ENCODE data around the gene MOGAT2.
A peak's percentile ranks its signal among the peaks of the same experiment; 100 is the strongest.

The MOGAT2 gene

DNA sequence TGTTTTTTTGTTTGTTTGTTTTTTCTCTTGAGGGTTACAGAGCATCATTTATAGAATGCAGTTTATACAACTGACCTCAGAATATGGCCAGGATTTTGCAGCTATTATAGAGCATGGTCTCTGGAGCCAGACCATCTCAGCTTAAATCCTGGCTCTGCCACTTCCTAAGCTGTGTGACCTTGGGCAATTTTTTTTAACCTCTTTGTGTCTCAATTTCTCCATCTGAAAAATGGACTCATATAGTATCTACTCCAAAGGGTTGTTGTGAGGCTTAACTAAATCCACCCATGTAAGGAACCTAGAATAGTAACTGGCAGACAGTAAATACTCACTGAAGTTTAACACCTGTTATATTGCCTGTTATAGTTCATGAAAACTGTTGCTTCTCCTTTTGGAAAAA is 42.6 kb downstream of the MOGAT2 start:
- no peak for DNase-seq

DNA sequence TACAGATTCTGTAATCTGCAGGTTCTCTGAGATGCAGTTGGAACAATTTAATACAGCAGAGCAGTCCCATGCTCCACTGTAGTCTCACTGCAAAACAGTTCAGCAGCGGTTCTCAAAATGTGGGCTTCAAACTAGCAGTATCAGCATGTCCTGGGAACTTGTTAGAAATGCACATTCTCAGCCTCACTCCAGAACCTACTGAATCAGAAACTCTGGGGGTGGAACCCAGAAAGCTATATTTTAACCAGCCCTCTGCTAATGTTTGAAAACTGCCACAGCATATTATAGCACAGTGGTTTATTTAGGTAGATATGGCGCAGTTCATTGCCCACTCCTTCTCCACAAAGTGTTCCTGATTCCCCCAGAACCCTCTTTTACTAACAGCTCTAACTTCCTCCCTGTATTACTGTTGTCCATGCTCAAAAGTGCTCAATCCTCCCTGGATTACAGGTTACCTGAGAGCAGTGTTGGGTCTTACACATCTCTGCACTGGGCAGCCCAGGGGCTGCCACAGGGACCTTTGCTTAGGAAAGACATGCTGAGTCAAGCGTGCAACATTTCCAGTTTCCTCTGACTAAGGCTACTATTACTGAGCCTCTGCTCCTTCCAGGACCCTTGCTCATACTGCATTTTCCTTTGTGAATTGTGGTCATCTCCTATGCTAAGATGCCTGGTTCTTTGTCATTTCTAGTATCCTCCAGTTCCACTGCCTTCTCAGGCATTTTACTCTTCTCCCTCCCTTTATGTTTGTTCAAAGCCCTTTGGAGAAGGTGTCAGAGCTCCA is 43.3 kb downstream of the MOGAT2 start:
- no peak for DNase-seq

DNA sequence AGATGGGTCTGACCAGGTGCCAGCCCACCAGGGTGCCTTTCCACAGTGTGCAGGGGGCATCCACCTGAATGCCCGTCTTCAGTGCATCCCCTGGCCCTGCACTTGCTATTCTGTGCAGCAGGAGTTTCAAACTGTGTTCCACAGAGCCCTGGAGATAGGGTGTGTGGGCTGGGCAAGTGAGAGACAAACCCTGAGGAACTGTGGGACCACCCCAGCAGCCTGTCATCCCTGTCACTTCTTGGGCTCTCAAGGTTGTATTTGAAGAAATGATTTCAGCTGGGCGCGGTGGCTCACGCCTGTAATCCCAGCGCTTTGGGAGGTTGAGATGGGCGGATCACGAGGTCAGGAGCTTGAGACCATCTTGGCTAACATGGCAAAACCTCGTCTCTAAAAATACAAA is 44.5 kb downstream of the MOGAT2 start:
- DNase-seq: no peak

DNA sequence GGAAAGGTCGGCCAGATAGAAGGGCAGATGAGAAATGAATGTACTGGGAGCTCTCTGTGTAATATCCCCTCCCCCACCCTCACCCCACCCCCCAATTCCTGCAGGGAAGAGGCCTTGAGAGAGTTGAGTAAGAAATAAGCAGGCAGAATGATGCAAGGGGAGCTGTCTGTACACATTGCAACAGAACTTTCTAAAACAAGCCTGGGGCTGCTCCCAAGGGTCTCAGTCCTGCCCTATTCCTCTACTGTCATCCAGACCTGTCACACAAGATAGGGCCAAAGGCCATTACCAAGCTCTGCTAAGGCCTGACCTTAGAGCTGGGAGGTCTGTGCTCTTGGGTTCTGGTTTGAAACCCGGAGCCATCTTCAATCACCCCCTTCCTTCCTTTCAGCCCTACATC is 45.2 kb downstream of the MOGAT2 start:
- no peak for DNase-seq

DNA sequence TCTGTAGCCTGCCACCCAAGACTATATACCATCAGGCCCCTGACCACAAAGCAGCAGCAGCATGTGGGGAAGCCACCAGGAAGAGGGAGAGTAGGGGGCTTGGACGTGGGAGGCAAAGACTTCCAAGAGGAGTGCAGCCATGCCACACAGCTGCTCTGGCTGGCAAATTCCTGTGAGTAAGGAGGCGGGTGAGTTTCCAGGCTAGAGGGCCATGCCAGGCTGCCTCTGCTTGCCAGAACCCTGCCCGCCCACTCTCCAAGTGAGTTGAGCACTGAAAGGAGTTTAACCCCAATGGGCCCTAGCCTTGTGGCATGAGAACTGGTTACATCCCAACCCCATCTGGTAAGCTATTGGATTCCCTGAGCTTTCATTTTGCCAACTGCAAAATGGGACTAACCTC is 46.2 kb downstream of the MOGAT2 start:
- no peak for DNase-seq

DNA sequence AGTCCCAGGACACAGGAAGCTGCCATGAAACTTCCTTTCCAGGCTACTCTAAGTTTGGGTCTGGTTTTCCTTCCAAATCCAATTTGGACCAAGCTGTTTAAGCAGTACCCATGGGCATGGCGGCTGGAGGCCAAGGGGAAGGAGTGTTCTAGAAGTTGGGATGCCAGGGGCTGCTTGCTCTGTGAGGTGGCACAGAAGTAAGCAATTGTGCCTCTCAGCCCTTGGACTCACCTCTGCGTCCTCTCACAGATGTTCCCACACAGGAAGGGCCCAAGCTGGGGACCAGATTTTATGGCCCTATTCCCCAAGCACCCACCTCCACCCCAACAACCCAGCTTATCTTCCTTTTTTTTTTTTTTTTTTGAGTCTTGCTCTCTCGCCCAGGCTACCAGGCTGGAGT is 47.5 kb downstream of the MOGAT2 start:
- DNase-seq: no peak

DNA sequence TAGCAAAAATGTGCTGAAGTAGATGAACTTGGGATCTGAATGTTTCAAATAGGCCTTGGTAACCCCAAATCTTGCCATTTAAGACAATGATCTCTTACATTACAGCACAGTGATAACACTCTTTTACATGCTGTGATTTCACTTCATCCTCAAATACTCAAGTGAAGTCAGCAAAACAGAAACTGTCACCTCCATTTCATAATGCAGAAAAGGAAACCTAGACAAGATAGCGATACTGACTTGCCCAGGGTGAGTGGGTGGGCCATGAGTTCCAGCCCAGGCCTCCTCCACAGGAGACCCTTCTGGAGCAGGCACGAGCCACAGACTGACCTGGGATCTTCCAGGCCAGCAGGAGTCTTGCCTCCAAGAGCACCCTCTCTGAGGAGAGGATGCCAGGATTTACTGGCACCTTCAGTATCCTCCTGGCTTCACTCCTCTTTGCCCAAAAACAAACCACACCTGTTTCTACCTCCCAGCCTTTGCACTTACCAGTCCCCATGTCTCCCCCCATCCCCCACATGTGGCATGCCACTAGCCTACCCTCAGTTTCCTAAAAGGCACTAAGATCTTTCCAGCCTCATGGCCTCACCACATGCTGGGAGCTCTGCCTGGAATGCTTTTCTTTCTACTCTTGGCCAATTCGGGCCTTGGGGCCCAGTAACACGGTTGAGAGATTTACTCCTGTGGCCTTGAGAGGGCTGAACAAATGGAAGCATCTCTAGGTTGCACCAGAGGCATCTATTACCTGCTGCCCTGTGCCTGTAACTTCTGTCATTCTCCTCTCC is 49.0 kb downstream of the MOGAT2 start:
- no peak for DNase-seq

DNA sequence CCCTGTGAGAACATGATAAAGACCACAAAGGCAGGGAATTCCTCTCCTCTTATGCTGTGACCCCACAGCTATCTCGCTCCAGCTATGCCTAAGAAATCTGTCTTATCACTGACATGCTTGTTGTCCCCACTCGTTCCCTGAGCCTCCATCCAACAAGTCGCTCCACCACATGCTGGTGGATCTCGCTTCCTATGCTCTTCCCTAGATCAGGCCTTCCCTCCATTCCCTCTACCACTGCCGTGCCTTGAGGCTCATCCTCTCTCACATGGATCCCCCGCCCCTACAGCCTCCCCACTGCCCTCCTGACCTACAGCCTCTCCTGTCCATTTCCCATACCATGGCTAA is 49.6 kb downstream of the MOGAT2 start:
- DNase-seq: no peak

DNA sequence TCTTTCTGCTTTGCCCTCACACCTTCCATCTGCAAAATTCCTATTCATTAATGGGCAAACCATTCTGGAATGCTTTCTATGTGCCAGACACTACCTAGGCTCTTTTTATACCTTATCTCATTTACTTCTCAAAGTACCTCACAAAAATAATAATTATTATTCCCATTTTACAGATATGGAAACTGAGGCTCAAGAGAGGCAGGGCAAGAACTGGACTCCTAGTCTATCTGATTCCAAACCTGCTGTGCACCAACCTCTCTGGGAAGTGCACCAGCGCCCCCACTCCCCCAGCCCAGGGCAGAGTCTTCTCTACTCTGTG is 50.1 kb downstream of the MOGAT2 start:
- no peak for DNase-seq

DNA sequence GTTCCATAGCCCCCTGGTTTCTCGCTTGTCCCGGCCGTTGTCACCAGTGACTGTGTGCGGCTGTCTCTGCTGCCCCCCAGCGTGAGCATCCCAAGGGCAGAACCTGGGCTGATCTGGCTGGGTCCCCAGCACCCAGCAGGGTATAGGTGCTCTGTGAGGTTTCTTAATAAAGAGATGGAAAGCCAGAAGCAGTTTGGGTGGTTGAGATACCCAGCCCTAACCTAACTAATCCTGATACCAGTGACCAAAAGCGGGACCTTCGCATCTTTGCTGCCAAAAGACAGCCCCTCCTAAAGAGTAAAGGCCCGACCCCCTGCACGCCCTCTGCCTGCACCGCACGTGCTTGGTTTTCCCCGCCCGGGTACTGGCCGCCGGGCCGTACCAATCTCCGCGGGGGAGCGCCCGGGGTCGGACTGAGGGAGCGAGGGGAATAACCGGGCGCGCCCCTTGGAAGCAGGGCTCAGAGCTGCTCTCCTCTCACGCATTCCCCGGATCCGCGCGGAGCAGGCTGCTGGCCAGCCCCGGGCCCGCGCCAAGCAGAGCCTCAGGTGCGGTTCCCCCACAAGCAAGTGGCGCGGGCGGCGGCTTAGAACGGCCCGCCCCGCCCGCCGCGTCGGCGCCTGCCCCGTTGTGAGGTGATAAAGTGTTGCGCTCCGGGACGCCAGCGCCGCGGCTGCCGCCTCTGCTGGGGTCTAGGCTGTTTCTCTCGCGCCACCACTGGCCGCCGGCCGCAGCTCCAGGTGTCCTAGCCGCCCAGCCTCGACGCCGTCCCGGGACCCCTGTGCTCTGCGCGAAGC is 50.7 kb downstream of the MOGAT2 start, which contains the start of gene DGAT2:
Gene DGAT2, plus strand, starts transcription at position 667 of the 797 bp plus-strand sequence. CDS start 214 bp downstream, outside the sequence.
- peak; percentile 85 for DNase-seq

DNA sequence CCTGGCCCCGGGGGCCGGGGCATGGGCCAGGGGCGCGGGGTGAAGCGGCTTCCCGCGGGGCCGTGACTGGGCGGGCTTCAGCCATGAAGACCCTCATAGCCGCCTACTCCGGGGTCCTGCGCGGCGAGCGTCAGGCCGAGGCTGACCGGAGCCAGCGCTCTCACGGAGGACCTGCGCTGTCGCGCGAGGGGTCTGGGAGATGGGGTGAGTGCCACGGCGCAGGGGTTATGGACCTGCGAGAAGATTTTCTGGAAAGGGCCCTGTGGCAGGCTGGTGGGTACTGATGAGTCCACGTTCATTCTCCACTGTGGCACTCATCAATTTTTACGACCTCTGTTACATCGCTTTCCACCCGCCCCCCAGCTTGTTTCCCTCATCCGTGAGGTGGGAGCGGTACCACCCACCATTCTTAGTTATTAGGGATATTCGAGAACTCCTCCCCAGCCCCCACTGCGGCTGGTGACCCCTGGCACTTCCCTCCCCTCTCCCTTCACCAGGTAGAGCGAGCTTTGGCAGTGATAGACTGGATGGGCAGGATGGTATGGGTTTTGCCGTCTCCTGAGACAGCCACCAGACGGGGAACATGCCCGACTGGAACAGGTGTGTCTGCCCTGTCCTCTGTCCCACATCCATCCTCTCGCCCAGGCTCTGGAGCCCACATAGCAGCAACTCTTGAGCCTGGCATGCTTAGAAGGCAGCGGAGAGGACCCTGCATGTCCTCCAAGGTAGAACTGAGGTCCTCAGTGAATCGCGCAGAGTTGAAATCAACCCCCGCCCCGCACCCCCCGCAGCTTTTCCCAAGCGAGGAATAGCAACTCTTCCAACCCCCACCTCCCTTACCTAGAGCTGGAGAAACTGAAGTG is 51.5 kb downstream of the MOGAT2 start:
- no peak for DNase-seq

DNA sequence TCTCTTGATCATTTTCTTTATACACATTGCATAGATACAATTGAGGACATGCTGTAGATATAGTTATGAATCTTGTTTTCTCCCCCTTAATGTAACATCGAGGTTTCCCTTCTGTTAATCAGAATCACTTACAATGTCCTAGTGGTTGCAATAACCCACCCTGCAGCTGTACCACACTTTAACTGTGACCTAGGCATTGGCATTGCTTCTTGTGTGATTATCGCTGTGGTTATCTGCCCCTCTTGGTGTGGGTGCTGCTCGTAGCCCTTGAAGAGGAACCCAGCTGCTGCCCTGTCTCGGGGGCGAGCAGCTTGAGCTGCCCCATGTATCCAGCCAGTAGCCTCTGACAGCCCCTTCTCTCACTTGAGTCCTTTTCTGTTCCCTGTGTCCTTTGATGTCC is 52.5 kb downstream of the MOGAT2 start:
- no peak for DNase-seq

DNA sequence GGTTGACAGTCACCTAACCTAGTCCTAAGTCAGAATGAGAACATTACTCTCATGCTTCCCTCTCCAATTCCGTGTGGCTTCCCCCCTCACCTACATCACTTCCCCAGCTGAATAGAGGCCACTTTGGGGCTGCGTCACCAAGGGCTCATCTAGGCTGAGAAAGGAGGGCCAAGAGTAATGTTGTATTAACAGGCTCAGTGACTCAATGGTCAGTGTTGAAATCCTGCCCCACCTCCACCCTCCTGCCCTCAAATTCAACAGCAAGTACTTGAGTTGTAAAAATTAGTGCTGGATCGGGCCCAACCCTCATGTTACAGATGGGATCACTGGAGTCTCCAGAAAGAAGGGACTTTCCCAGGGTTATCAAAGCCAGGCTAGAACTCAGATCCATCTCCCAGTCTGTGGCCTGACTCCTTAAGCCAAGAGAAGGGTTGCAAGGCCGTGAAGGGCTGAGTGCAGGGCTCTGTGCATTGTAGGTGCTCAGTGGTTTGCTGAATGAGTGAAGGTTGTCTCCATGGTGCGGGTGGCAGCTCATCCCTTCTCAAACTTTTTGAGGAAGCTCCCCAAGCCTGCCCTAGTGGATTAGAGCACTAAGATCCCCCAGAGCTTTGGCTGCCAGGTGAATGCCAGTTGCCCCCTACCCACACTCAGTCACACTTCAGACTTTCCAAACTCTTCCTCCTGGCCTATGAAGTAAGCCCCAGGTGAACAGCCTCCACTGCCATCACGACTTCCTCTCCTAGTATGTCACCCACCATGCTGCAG is 54.2 kb downstream of the MOGAT2 start:
- DNase-seq: no peak

DNA sequence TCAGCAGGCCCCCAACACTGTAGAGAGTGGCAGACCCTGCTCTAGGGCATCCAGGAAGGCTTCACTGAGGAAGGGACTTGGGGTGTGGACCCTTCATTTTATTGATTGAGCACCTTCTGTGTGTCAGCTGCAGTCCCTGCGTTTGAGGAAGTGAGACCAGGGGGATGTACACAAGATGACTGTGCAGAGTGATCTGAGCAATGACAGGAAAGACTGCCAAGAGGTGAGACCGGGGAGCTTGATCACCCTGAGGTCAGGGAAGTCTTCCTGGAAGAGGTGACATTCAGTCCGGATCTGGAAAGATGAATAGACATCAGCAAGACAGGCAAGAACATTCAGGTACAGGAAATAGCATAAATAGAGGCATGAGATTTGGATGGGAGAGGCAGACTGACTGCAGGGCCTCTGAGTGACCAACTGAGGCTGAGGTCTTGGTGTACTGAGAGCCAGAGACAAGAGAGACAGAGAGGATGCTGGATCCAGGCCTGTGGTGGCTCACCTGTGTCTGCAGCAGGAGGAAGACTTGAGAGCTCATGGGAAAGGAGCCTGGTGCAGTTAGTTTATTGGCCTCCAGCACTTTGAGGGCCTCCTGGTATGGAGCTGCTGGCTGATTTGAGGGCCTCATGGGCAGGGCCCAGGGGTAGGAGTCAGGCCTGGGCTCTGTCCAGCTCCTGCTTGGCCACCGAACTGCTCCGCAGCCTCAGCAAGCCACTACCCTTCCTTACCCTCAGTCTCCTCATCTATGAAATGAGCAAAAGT is 56.1 kb downstream of the MOGAT2 start:
- no peak for DNase-seq

DNA sequence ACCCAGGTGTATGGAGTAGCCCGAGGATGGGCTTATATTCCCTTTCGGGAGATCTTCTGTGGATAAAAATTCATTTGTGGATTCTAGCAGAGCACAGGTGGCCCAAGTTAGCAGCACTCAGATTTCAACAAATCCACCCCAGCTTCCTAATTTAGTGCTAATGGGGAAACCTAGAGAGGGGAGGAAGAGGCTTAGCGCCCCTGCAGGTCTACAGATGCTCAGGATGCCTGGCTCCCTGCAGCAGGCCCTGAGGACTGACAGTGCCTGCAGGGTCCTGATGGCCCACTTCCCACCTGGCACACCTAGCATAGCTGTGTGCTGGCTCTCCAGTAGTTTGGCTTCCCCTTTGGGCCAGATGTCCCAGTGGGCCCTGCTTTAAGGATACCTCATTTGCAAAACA is 57.4 kb downstream of the MOGAT2 start:
- DNase-seq: no peak

DNA sequence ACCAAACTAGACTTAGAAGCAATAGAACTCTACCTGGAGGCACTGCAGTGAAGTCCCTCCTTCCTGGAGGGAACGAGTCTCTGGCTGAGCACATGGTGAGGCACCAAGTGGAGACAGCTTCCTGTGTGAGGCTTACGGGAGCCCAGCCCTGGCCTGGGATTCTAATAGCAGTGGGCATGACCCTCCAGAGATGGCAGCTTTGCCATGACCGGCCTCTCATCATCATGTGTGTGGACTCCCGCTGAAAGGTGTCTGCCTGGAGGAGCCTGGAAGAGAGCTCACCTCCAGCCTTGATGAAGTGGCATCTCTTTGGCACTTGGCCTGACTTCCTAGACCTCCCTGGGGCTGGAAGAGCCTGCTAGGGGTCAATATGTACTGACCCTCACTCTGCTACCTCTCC is 58.9 kb downstream of the MOGAT2 start:
- no peak for DNase-seq

DNA sequence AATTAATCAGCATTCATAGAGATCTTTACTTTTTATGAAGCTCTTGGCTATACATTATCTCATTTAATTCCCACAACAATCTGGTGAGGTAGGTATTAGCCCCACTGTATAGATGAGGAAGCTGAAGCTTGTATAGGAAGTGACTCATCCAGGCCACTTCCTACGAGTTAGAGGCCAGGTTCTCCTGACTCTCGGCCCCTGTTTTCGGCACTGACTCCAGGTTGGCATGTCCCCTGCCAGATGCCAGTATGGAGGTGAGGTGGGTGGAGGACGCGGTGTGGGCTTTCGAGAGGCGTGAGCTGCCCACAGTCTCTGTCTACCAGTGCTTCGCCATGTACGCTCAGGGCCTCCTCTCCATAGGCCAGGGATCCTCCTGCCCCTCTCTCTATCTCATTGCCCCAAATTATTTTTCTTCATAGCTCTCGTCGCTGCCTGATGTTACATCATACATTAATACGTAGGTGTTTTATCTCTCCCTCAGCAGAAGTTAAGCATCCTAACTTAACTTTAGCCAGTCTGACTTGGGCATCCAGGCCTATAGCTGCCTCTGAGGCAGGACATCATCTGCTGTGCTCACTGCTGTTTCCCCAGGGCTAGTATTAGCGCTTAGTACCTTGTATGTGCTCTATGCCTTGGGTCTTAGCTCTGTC is 59.9 kb downstream of the MOGAT2 start:
- DNase-seq: no peak

DNA sequence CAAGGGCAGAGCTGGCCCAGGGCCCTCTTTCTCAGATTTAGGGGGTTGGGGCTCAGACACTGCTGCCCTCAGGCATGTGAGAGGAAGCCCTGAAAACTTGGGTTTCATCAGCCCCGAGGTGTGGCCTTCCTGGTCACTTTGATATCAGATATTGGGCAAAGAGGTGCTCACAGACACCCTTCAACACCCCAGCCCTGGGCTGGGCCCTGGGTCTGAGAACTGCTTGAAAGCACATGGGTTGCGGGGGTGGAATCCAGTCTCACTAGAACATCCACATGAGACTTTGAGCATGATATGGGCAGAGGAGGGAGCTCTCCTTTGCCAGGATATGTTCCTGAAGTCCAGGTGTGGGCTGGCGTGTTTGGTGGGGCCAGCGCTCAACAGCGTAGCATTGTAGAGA is 61.3 kb downstream of the MOGAT2 start:
- no peak for DNase-seq

DNA sequence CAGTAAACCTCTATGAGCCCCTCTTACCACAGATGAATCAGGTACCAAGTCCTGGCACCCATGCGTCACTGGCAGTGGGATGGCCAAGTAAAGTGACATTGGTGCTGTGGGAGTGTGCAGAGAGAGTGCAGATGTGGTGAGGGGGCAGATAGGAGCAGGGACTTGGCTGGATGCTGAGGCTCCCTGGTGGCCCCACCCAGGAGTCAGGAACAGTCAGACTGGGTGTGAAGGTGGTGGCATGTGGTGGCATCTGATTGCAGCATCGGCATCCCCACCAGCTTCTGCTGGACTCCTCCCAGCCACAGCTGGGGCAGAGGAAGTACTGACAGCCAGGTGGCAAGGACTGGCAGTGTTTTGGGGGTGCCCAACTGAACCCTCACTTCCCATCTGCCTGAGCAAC is 62.3 kb downstream of the MOGAT2 start:
- no peak for DNase-seq

DNA sequence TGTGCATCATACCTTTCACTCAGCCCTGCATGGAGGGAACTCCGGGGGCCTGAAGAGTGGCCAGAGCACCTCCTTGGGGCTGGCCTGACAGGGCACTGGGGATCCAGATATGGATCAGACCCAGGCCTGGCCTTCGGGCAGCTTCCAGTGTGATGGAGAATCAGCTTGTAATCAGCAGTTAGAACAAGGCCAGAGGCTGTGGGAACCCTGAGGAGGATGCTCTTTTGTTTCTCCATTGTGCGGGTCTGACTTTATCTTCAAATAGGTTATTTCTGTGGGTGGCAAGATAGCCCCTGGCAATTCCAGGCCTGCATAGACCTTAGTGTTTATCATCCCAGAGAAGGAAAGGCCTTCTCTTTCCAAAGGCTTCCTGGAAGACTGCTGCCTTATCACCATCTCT is 63.2 kb downstream of the MOGAT2 start:
- no peak for DNase-seq

DNA sequence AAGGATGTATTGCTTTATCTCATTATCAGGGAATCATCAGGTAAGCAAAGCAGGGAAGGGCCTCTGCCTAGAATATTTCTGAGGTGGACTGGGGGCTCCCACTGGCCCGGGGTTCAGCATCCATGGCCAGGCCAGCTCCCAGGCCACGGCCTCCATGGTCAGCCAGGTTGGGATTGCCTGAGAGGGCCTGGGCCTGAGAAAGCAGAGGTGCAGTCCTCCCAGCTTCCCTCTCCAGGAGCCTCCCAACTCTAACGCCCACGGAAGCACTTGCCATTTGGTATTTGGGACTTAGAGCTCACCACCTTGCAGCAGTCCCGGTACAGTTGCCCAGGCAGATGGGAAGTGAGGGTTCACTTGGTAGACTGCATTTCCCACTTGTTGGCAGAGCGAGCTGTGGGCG is 63.7 kb downstream of the MOGAT2 start:
- no peak for DNase-seq

All from NCI-H2227 treated with DMSO at 0.1 percent for 48 hours (cell line).